Ishikawa (cell line): ENCODE data around the gene PLEKHA1.

Experiments
- CEBPB ChIP-seq: IDR thresholded peaks from 2 replicates; pipeline ENCODE4 v1.6.1; 2012
- CREB1 ChIP-seq: IDR thresholded peaks from 2 replicates; pipeline ENCODE4 v1.6.1; 2012; ENCODE audit warnings: low read depth
- EGR1 ChIP-seq: IDR thresholded peaks from 2 replicates; pipeline ENCODE4 v1.6.1; 2012
- EP300 ChIP-seq: IDR thresholded peaks from 2 replicates; pipeline ENCODE4 v1.6.1; 2012; ENCODE audit warnings: borderline replicate concordance
- FOXM1 ChIP-seq: IDR thresholded peaks from 2 replicates; pipeline ENCODE4 v1.6.1; 2012; ENCODE audit warnings: low read depth, borderline replicate concordance
- NFIC ChIP-seq: IDR thresholded peaks from 2 replicates; pipeline ENCODE4 v1.6.1; 2012
- RAD21 ChIP-seq: IDR thresholded peaks from 2 replicates; pipeline ENCODE4 v1.6.1; 2012; ENCODE audit warnings: low read depth
- TAF1 ChIP-seq: IDR thresholded peaks from 2 replicates; pipeline ENCODE4 v1.6.1; 2012; ENCODE audit warnings: low read depth, mild to moderate bottlenecking
- TCF12 ChIP-seq: IDR thresholded peaks from 2 replicates; pipeline ENCODE4 v1.6.1; 2012; ENCODE audit warnings: low read depth
- TEAD4 ChIP-seq: IDR thresholded peaks from 2 replicates; pipeline ENCODE4 v1.6.1; 2012
- USF1 ChIP-seq: IDR thresholded peaks from 2 replicates; pipeline ENCODE4 v1.6.1; 2012
- YY1 ChIP-seq: IDR thresholded peaks from 2 replicates; pipeline ENCODE4 v1.6.1; 2012; ENCODE audit warnings: low read depth
- ZBTB7A ChIP-seq: IDR thresholded peaks from 2 replicates; pipeline ENCODE4 v1.6.1; 2012; ENCODE audit warnings: low read depth
- TF ChIP-seq, protein P1 (sequence below): IDR thresholded peaks from 2 replicates; pipeline ENCODE4 v1.6.1; 2012
- TF ChIP-seq, protein P2 (sequence below): IDR thresholded peaks from 2 replicates; pipeline ENCODE4 v1.6.1; 2012; ENCODE audit warnings: low read depth, mild to moderate bottlenecking

PLEKHA1 gene

DNA sequence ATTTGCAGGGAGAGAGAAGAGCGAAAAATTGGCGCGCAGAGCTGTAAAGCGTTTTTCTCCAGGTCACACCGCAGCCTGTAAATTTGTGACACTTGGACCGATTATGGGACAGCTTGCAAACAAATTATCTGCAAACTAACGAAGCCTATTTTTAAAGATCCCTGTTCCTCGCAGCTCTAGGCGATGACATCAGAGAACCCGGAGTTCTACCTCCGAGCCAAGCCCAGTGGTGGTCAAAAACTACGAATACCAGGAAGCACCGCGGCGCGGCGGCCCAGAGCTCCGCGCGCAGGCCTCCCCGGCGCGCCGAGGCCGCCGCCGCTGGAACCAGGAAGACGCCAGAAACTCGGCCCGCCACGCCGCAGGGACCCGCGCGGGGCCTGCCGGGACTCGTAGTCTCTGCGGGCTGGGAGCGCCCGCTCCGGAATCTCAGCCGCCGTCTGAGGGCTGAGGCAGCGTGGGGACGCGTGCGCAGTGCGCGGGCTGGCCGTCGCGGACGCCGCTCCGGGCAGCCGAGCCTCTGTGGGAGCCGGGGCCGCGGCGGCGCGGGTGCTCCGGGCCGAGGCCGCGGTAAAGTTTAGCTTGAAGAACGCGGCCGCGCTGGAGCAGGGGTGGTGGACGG, at the start of gene PLEKHA1:
TSS of gene PLEKHA1 (plus strand) at position 472 of the 622 bp plus-strand sequence. CDS start 18,493 bp downstream, outside the sequence.
- TF ChIP-seq USF1, result 0 out of 2 replicates have a peak, but pooled peaks have one; percentile 11
- TF ChIP-seq TCF12, result no peak
- peak; percentile 25; the same call in 1 of the 2 replicates for TF ChIP-seq TAF1
- TF ChIP-seq, protein P1, sequence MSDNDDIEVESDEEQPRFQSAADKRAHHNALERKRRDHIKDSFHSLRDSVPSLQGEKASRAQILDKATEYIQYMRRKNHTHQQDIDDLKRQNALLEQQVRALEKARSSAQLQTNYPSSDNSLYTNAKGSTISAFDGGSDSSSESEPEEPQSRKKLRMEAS, result peak; percentile 60; the same call in 1 of the 2 replicates
- TF ChIP-seq, protein P2, sequence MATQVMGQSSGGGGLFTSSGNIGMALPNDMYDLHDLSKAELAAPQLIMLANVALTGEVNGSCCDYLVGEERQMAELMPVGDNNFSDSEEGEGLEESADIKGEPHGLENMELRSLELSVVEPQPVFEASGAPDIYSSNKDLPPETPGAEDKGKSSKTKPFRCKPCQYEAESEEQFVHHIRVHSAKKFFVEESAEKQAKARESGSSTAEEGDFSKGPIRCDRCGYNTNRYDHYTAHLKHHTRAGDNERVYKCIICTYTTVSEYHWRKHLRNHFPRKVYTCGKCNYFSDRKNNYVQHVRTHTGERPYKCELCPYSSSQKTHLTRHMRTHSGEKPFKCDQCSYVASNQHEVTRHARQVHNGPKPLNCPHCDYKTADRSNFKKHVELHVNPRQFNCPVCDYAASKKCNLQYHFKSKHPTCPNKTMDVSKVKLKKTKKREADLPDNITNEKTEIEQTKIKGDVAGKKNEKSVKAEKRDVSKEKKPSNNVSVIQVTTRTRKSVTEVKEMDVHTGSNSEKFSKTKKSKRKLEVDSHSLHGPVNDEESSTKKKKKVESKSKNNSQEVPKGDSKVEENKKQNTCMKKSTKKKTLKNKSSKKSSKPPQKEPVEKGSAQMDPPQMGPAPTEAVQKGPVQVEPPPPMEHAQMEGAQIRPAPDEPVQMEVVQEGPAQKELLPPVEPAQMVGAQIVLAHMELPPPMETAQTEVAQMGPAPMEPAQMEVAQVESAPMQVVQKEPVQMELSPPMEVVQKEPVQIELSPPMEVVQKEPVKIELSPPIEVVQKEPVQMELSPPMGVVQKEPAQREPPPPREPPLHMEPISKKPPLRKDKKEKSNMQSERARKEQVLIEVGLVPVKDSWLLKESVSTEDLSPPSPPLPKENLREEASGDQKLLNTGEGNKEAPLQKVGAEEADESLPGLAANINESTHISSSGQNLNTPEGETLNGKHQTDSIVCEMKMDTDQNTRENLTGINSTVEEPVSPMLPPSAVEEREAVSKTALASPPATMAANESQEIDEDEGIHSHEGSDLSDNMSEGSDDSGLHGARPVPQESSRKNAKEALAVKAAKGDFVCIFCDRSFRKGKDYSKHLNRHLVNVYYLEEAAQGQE, result 0 out of 2 replicates have a peak, but pooled peaks have one; percentile 21
- TF ChIP-seq TEAD4, result no peak
- TF ChIP-seq EGR1, result no peak
- no peak; the same call in 1 of the 2 replicates for TF ChIP-seq NFIC

DNA sequence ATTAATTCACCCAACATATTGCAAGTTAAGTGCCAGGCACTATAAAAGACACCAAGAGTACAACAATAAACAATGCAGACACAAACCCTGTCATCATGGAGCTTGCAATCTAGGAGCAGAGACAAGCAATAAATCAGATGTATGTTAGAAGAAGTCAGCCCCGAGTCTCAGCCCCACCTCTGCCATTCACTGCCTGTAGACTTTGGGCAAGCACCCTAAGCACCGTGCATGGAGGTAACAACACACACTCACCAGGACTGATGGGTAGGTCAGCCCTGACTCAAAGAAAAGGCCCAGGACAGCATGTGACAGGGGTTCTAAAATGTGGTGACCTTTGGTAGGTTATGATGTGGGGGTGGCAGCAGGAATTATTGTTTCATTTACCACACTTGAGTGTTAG, 49.3 kb upstream of the PLEKHA1 start:
- TF ChIP-seq, protein P1, result no peak
- TF ChIP-seq USF1, result no peak
- TF ChIP-seq TAF1, result no peak
- TF ChIP-seq EP300, result no peak
- TF ChIP-seq RAD21, result no peak
- no peak for TF ChIP-seq CEBPB
- TF ChIP-seq ZBTB7A, result no peak
- TF ChIP-seq, protein P2, result no peak
- no peak for TF ChIP-seq TCF12
- no peak for TF ChIP-seq EGR1
- no peak for TF ChIP-seq NFIC
- TF ChIP-seq FOXM1, result no peak
- TF ChIP-seq YY1, result no peak
- TF ChIP-seq TEAD4, result no peak
- no peak for TF ChIP-seq CREB1

DNA sequence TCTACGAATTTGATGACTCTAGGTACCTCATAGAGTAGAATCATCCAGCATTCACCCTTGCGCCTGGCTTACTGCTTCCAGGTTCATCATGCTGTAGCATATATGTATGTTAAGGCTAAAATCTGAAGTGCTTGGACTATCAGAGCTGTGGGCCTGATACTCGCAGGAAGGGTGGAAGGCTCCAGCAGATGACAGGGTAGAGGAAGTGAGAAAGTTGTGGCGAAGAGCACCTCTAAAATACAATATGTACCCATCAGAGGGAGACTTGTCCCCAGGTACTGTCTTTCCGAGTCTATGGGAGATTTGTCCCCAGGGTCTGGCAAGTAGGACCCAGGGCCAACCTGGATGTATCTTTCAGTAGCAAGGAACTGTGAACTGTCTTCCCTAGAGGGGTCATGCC, 48.1 kb upstream of the PLEKHA1 start:
- TF ChIP-seq ZBTB7A (no peak), EGR1 (no peak), YY1 (no peak), TEAD4 (no peak), TAF1 (no peak)
- TF ChIP-seq, protein P1, result no peak

- TF ChIP-seq, protein P1, result no peak
- TF ChIP-seq EP300 (no peak), EGR1 (no peak), CREB1 (no peak), TCF12 (no peak), TAF1 (no peak), USF1 (no peak), RAD21 (no peak), FOXM1 (no peak), TEAD4 (no peak), ZBTB7A (no peak), YY1 (no peak), CEBPB (no peak), NFIC (no peak)
- TF ChIP-seq, protein P2, result no peak
Observed at GRCh38 chr10:122326806-122327205, 47.7 kb upstream of the PLEKHA1 start.
